ENCODE data around the gene SH3BP1.
A peak's percentile ranks its signal among the peaks of the same experiment; 100 is the strongest.
"Not testable (repeated sequence)": the region's sequence is repeated elsewhere in the genome, so short reads cannot be mapped to it uniquely, and the experiment has no call there.

The SH3BP1 gene

DNA sequence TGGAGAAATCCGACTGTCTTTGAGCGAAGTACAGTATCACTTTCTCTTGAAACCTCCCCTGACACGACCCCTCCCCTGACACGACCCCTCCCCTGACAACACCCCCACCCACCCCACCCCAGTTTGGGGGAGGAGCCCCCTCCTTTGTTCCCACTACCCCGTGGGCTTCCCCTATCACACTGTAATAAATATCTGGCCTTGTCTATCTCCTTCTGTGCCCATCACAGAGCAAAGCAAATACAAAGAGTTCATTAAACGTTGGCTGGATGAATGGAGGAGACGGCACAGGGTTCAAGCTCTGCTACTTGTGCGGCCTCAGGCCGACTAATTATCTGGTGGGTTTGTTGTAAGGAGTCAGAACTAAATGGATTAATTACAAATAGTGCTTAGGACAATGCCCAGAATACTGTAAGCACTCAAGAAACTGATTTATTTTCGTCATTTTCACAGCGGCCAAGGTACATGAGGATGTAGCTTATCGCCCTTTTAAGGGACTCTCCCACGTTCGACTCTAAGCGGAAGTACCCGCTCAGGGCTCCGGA is 31.5 kb upstream of the SH3BP1 start:
- H3K27ac ChIP-seq (ENCODE audit: low read depth, low read length): peak overlapping the region; percentile 93

DNA sequence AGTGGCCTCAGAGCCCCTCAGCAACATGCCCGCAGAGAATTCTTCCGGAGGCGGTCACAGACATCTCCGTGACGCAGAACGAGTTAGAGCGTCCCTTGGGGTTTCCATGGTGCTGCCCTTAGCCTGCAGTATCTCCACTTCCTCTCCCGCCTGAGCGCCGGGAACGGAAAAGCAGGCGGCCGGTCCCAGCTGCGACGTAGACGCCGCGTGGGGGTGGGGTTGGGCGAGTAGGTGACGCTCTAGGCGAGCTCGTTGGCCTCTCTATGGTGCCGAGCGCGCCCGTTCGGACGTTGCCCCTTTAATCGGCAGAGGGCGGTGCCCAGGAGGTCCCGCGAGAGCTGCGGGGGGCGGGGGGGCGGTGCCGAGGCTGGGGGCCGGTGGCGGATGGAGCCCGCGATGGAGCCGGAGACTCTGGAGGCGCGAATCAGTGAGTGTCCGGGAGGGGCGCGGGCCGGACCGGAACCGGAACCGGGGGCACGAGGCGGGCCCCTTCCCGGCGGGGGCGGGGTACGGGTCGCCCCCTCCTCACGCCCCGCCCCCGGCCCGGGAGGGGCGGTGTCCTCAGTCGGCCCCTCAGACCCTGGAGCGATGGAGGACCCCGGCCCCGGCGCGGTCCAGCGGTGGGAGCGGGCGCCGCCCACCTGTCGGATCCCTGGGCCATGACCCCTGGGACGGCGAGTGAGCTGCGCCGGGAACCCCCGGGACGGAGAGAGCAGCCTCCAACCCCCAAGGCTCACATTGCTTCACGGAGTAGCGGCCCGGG is 30.8 kb upstream of the SH3BP1 start, which contains the start of gene GGA1:
GGA1 (plus strand) TSS at position 358 of the 763 bp plus-strand sequence; CDS start at position 385, 27 bp downstream.
- H3K36me3 ChIP-seq (ENCODE audit: control insufficient read depth, insufficient read depth, low read length): no peaks in the 10 kb centered on the region
- peak within 1 kb of the TSS; percentile 93 for H3K27ac ChIP-seq (ENCODE audit: low read depth, low read length)
- H3K4me1 ChIP-seq (ENCODE audit: control insufficient read depth, insufficient read depth, low read length): peaks cover 15% of the 10 kb centered on the region
- H3K9ac ChIP-seq (ENCODE audit: low read length): peak within 1 kb of the TSS; percentile 91
- peak within 1 kb of the TSS; percentile 83 for H3K4me3 ChIP-seq (ENCODE audit: low read length)
- H3K27me3 ChIP-seq (ENCODE audit: control insufficient read depth, insufficient read depth, low read length): no peaks in the 10 kb centered on the region

More for the DNA sequence above, 31.5 kb upstream of the SH3BP1 start:
- Histone ChIP-seq H3K27me3 (ENCODE audit: control insufficient read depth, insufficient read depth, low read length) (no peaks in the 10 kb centered on the region), H3K9ac (ENCODE audit: low read length) (no peak overlapping the region), H3K4me1 (ENCODE audit: control insufficient read depth, insufficient read depth, low read length) (peaks cover 11% of the 10 kb centered on the region), H3K4me3 (ENCODE audit: low read length) (peak overlapping the region; percentile 76), H3K36me3 (ENCODE audit: control insufficient read depth, insufficient read depth, low read length) (no peaks in the 10 kb centered on the region)

DNA sequence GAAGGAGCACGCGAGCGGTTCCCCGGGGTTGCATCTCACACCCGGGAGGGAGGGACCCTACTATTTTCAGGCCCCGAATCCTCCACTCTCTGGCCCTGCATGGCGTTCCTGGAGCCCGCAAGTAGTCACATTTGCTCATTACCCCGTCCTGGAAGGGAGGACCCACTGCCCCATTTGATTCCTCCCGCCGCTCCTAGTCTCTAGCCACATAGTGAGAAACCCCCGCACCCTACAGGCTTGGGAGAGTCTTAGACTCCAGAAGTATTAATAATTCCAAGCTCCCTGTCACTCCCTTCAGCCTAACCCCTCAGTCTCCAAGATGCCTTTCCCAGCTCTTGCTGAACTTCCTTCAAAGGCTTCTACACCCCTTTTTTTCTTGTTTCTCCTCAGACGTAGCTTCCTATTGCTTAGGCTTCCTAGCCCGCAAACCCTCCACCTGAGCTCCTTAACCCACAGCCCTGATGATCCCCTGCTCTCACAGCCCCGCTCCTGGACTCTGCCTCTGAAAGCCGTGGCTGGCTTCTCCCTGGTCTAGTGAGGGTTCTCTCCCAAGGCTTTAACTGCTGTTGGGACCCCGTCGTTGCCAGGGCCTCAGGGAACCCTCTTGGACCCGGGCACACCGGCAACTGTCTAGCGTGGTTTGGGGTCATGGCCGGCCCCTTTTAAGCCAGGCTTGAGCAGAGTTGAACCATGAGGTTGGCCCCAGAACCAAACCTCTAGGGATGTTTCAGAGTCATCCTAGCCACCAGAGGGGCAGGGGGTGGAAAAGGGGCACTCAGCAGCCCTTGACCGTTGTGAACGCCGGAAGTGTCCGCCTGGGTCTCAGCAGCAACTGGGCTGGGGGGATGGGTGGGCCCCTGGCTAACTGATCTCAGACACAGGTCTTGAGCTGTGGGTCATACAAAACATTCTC is 30.0 kb upstream of the SH3BP1 start:
- H3K27ac ChIP-seq (ENCODE audit: low read depth, low read length): peak overlapping the region; percentile 93
- H3K4me1 ChIP-seq (ENCODE audit: control insufficient read depth, insufficient read depth, low read length): peaks cover 20% of the 10 kb centered on the region

DNA sequence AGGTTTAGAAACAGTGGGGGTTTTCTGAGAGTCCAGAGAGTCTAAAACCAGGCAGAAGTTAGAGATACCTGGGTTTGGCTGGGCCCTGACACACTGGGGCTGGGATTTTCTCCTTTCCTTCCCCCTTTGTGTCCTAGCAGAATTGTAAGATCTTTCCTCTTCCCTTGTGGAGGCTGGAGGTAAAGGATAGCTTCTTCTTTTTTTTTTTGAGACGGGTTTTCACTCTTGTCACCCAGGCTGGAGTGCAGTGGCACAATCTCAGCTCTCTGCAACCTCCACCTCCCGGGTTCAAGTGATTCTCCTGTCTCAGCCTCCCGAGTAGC is 29.4 kb upstream of the SH3BP1 start:
- not testable (repeated sequence) for H3K27ac ChIP-seq (ENCODE audit: low read depth, low read length); H3K4me3 ChIP-seq (ENCODE audit: low read length)

More for the DNA sequence above, 30.0 kb upstream of the SH3BP1 start:
- Histone ChIP-seq H3K36me3 (ENCODE audit: control insufficient read depth, insufficient read depth, low read length) (no peaks in the 10 kb centered on the region), H3K4me3 (ENCODE audit: low read length) (peak overlapping the region; percentile 83), H3K9ac (ENCODE audit: low read length) (peak overlapping the region; percentile 91), H3K27me3 (ENCODE audit: control insufficient read depth, insufficient read depth, low read length) (no peaks in the 10 kb centered on the region)

DNA sequence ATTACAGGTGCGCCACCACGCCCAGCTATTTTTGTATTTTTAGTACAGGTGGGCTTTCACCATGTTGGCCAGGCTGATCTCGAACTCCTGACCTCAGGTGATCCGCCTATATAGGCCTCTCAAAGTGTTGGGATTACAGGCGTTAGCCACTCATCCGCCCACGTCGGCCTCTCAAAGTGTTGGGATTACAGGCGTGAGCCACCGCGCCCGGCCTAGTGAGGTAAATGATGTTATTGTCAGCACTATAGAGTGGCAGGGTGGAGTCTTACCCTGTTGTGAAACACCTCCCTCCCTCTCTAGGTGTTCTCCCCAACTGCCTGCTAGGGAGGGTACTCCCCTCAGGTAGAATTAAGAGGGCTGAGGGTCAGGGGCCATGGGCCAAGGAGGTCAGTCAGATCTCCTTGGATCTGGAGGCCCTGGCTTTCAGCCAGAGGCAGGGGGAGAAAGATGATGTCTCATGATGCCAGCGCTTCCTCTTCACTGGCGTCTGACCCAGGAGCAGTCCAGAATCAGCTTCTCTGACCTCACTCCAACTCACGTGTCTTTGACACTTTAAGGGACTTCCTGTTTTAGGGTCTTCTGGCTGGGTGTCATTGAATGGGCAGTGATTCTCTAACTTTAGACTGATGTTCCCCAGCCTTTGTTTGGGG is 28.9 kb upstream of the SH3BP1 start:
- H3K36me3 ChIP-seq (ENCODE audit: control insufficient read depth, insufficient read depth, low read length): no peaks in the 10 kb centered on the region
- H3K9ac ChIP-seq (ENCODE audit: low read length): no peak overlapping the region
- no peaks in the 10 kb centered on the region for H3K27me3 ChIP-seq (ENCODE audit: control insufficient read depth, insufficient read depth, low read length)
- peaks cover 20% of the 10 kb centered on the region for H3K4me1 ChIP-seq (ENCODE audit: control insufficient read depth, insufficient read depth, low read length)
- H3K4me3 ChIP-seq (ENCODE audit: low read length): no peak overlapping the region
- H3K27ac ChIP-seq (ENCODE audit: low read depth, low read length): no peak overlapping the region

More for the DNA sequence above, 29.4 kb upstream of the SH3BP1 start:
- H3K36me3 ChIP-seq (ENCODE audit: control insufficient read depth, insufficient read depth, low read length); H3K9ac ChIP-seq (ENCODE audit: low read length); H3K27me3 ChIP-seq (ENCODE audit: control insufficient read depth, insufficient read depth, low read length): not testable (repeated sequence)
- H3K4me1 ChIP-seq (ENCODE audit: control insufficient read depth, insufficient read depth, low read length): peaks cover 20% of the 10 kb centered on the region

DNA sequence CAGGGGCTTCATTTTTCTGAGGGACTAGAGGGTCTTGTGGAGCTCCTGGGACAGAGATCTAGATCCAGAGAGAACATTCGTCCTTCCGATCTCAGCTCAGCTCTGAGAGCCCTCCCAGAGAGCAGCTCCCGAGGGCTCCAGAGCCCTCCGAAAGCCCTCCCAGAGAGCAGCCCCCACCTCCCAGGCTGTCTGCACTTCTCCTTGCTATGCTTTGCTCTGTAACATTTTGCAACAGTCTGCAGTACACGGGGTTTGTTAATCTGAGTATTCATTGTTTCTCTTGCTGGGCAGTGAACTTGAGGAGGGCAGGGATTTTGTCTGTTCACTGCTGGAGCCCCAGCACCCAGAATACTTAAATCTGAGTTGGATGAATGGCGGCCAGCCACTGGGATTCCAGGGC is 28.3 kb upstream of the SH3BP1 start:
- Histone ChIP-seq H3K36me3 (ENCODE audit: control insufficient read depth, insufficient read depth, low read length) (peaks cover 2% of the 10 kb centered on the region), H3K4me3 (ENCODE audit: low read length) (no peak overlapping the region), H3K9ac (ENCODE audit: low read length) (no peak overlapping the region), H3K27ac (ENCODE audit: low read depth, low read length) (no peak overlapping the region), H3K4me1 (ENCODE audit: control insufficient read depth, insufficient read depth, low read length) (peaks cover 20% of the 10 kb centered on the region), H3K27me3 (ENCODE audit: control insufficient read depth, insufficient read depth, low read length) (no peaks in the 10 kb centered on the region)

DNA sequence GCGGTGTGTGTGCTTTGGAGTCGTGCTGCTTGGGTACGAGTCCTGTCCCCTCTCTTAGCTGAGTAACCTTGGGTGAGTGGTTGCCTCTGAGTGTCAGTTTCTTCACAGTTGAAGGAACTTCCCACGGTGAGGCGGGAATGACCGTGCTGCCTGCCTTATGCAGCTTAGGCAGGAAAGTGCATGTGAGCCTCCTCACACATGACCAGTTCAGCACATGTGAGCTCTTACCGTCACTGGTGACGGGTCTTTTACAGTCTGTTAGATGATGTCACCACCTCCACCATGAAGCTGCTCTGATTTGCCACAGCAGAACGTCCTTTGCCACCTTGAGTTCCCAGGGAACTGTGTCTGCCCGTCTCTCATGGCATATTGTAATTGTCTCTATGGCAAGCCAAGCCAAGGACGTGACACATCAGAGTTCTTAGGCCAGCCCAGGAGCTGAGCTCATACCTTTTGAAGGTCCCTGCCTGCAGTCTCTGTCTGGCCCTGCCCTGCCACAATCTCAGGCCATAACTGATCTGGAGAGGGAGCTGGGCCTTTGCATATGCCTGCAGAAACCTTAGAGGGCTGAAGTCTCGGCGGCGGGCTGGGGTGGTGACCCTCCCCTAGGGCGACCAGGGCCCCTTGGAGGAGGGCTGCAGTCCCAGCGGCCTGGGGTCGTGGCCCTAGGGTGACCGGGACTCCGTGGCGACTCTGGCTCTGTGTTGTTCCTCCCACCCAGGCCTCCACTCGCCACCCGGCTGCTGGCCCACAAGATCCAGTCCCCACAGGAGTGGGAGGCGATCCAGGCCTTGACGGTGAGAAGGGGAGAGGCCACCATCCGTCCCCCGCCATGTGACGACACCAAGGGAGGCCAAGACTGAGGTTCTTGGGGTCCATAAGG is 23.0 kb upstream of the SH3BP1 start:
- peaks cover 12% of the 10 kb centered on the region for H3K4me1 ChIP-seq (ENCODE audit: control insufficient read depth, insufficient read depth, low read length)
- H3K36me3 ChIP-seq (ENCODE audit: control insufficient read depth, insufficient read depth, low read length): peaks cover 30% of the 10 kb centered on the region
- no peaks in the 10 kb centered on the region for H3K27me3 ChIP-seq (ENCODE audit: control insufficient read depth, insufficient read depth, low read length)
- no peak overlapping the region for H3K27ac ChIP-seq (ENCODE audit: low read depth, low read length)
- no peak overlapping the region for H3K9ac ChIP-seq (ENCODE audit: low read length)
- H3K4me3 ChIP-seq (ENCODE audit: low read length): no peak overlapping the region

DNA sequence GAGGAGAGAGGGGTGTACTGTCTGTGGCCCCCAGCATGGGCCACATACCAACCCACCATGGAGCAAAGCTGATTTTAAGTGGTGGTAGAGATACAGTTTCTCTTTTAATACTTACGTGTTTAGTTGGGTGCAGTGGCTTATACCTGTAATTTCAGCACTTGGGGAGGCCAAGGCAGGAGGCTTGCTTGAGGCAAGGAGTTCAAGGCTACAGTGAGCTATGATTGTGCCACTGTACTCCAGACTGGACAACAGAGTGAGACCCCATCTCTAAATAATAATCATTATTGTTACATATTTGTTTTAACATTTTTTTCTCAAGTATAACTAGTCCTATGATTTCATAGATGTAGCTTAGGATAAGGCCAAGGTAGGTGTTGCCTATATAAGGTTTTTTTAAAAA is 22.0 kb upstream of the SH3BP1 start:
- Histone ChIP-seq H3K27me3 (ENCODE audit: control insufficient read depth, insufficient read depth, low read length) (no peaks in the 10 kb centered on the region), H3K27ac (ENCODE audit: low read depth, low read length) (no peak overlapping the region), H3K4me1 (ENCODE audit: control insufficient read depth, insufficient read depth, low read length) (peaks cover 12% of the 10 kb centered on the region), H3K4me3 (ENCODE audit: low read length) (no peak overlapping the region), H3K9ac (ENCODE audit: low read length) (no peak overlapping the region), H3K36me3 (ENCODE audit: control insufficient read depth, insufficient read depth, low read length) (peaks cover 30% of the 10 kb centered on the region)

DNA sequence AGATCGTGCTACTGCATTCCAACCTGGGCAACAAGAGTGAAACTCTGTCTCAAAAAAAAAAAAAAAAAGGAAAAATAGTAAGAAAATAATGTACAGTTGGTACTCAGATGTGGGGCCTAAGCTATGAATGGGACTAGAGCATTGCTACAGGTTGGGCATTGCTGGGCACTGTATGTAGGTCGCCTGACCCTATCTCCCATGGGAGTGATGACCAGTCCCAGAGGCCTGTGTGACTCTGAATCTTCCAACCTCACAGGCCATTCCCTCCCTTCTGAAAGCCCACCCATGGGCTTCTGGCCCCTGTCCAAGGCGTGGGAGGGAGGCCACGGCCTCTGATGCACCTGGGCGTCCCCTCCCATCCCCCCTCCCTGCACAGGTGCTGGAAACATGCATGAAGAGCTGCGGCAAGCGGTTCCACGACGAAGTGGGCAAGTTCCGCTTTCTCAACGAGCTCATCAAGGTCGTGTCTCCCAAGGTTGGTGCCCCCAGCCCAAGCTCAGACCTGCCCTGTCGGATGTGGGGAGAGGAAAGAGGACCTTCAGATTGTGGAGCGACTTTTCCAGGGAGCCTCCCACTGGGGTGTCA is 21.3 kb upstream of the SH3BP1 start:
- Histone ChIP-seq H3K36me3 (ENCODE audit: control insufficient read depth, insufficient read depth, low read length) (peaks cover 31% of the 10 kb centered on the region), H3K27me3 (ENCODE audit: control insufficient read depth, insufficient read depth, low read length) (no peaks in the 10 kb centered on the region)

DNA sequence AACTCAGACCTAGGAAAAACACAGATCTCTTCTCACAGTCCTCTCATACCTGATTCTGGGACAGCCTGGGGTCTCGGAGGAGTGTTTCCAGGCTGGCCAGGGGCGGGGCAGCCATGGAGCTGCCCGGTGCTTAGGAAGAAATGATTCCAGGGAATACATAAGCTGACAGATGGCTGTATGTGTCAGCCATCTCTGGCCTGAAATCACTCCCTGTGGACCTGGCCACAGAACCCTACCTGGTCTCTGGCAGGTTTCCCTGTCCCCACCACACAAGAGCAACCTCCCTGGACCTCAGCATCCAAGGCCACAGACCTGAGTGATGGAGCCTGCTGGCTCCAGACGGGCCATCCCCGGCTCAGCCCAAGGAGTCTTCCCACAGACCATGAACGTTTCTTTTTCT is 20.8 kb upstream of the SH3BP1 start:
- H3K27ac ChIP-seq (ENCODE audit: low read depth, low read length): no peak overlapping the region
- no peak overlapping the region for H3K4me3 ChIP-seq (ENCODE audit: low read length)

More for the DNA sequence above, 21.3 kb upstream of the SH3BP1 start:
- H3K4me1 ChIP-seq (ENCODE audit: control insufficient read depth, insufficient read depth, low read length): peaks cover 7% of the 10 kb centered on the region
- no peak overlapping the region for H3K9ac ChIP-seq (ENCODE audit: low read length)
- H3K4me3 ChIP-seq (ENCODE audit: low read length): no peak overlapping the region
- H3K27ac ChIP-seq (ENCODE audit: low read depth, low read length): no peak overlapping the region

DNA sequence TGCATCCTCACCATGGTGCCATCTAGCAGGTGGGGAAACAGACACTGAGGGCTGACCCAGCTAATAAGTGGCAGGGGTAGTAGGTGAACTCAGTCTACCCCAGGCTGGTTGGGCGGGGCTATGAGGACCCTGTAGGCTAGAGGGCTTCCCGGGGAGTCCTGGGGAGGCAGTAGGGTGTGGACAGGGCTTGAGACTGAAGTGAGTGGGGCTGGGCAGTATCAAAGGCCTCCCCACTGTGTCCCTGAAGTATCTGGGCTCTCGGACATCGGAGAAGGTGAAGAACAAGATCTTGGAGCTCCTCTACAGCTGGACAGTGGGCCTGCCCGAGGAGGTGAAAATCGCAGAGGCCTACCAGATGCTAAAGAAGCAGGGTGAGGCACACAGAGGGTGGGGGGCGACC is 19.5 kb upstream of the SH3BP1 start:
- H3K36me3 ChIP-seq (ENCODE audit: control insufficient read depth, insufficient read depth, low read length): peaks cover 34% of the 10 kb centered on the region
- H3K27ac ChIP-seq (ENCODE audit: low read depth, low read length): no peak overlapping the region
- no peak overlapping the region for H3K4me3 ChIP-seq (ENCODE audit: low read length)
- no peak overlapping the region for H3K9ac ChIP-seq (ENCODE audit: low read length)
- peaks cover 5% of the 10 kb centered on the region for H3K4me1 ChIP-seq (ENCODE audit: control insufficient read depth, insufficient read depth, low read length)
- no peaks in the 10 kb centered on the region for H3K27me3 ChIP-seq (ENCODE audit: control insufficient read depth, insufficient read depth, low read length)

More for the DNA sequence above, 20.8 kb upstream of the SH3BP1 start:
- Histone ChIP-seq H3K9ac (ENCODE audit: low read length) (no peak overlapping the region), H3K4me1 (ENCODE audit: control insufficient read depth, insufficient read depth, low read length) (peaks cover 6% of the 10 kb centered on the region), H3K36me3 (ENCODE audit: control insufficient read depth, insufficient read depth, low read length) (peaks cover 34% of the 10 kb centered on the region), H3K27me3 (ENCODE audit: control insufficient read depth, insufficient read depth, low read length) (no peaks in the 10 kb centered on the region)

Measured in rectal smooth muscle tissue (tissue), 1 donor.